ENCODE data around the gene KASH5.

Gene KASH5

DNA sequence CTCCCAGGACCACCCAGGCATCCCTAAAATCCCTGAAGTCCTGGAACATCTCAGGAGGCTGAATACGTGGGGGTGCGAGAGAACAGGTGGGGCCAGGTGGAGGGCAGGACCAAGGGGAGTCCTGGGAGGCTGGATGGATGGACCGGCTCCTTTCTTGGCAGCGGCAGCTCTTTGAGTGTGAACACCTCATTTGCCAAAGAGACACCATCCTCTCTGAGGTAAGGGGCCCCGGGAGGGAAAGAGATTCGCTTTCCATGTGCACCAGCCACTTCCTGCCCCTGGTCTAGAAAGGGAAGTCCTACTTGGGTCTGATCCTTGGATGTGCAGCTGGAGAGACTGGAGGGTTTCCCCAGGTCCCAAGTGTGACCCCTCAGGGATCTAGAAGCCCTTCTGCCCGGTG is 19.0 kb downstream of the KASH5 start:
- DNase-seq = no peak
- TF ChIP-seq, protein P1, sequence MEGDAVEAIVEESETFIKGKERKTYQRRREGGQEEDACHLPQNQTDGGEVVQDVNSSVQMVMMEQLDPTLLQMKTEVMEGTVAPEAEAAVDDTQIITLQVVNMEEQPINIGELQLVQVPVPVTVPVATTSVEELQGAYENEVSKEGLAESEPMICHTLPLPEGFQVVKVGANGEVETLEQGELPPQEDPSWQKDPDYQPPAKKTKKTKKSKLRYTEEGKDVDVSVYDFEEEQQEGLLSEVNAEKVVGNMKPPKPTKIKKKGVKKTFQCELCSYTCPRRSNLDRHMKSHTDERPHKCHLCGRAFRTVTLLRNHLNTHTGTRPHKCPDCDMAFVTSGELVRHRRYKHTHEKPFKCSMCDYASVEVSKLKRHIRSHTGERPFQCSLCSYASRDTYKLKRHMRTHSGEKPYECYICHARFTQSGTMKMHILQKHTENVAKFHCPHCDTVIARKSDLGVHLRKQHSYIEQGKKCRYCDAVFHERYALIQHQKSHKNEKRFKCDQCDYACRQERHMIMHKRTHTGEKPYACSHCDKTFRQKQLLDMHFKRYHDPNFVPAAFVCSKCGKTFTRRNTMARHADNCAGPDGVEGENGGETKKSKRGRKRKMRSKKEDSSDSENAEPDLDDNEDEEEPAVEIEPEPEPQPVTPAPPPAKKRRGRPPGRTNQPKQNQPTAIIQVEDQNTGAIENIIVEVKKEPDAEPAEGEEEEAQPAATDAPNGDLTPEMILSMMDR (IDR thresholded peaks at IDR 0.05) = no peak

DNA sequence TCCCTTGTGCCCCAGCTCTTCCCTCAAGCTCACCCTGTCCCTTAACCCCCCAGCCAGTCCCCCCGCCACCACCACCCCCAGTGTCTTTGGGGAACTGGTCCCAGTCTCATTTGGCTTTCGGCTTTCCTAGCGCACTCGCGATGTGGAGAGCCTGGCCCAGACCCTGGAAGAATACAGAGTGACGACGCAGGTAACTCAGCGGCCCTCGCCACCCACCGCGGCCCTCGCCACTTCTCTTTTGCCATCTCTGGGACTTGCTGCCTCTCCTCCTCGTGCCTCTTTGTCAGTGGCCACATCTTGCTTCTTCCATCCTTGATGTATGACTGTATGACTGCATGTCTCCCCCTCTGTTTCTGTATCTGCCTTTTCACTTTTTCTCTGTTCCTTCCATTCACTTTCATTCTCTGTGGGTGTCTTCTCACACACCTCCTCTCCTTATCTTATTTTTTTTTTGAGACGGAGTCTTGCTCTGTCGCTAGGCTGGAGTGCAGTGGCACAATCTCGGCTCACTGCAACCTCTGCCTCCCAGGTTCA is 19.5 kb downstream of the KASH5 start:
- Mint-ChIP-seq H3K27ac (peak overlapping the region; percentile 21), H3K27me3 (ENCODE audit: low read depth, poor library complexity) (peaks cover 15% of the 10 kb centered on the region), H3K9me3 (no peaks in the 10 kb centered on the region), H3K4me3 (no peak overlapping the region), H3K36me3 (ENCODE audit: low read depth) (no peaks in the 10 kb centered on the region), H3K4me1 (peaks cover 89% of the 10 kb centered on the region)
- no peak for DNase-seq
- TF ChIP-seq, protein P1 (IDR thresholded peaks at IDR 0.05) = no peak

More for the DNA sequence above, 19.0 kb downstream of the KASH5 start:
- H3K27ac Mint-ChIP-seq = no peak overlapping the region
- H3K4me1 Mint-ChIP-seq = peaks cover 86% of the 10 kb centered on the region
- peaks cover 15% of the 10 kb centered on the region for H3K27me3 Mint-ChIP-seq (ENCODE audit: low read depth, poor library complexity)
- H3K36me3 Mint-ChIP-seq (ENCODE audit: low read depth) = no peaks in the 10 kb centered on the region
- H3K9me3 Mint-ChIP-seq = no peaks in the 10 kb centered on the region
- H3K4me3 Mint-ChIP-seq = no peak overlapping the region

DNA sequence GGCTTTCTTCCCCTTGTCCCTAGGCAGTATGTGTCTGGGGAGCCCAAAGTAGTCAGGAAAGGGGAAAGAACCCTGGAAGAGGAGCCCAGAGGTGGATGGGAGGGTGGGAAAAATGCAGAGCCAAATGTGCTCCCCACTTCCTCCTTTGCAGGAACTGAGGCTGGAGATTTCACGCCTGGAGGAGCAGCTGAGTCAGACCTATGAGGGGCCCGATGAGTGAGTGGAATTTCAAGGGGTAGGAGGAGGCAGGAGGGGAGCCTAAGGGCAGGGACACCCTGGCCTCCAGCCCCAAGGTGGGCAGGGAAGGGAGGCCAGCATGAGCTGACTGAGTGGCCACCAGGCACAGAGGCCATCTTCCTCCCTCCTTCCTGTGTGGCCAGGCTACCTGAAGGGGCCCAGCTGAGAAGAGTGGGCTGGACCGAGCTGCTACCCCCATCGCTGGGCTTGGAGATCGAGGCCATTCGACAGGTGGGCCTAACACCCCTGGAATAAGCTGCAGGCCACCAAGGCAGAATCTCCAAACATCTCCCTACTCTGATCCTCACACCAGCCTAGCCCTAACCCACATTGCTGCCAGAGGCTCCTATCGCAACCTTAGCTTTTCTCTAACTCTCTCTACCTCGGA is 20.9 kb downstream of the KASH5 start:
- no peak for DNase-seq
- peaks cover 9% of the 10 kb centered on the region for H3K27me3 Mint-ChIP-seq (ENCODE audit: low read depth, poor library complexity)
- no peaks in the 10 kb centered on the region for H3K36me3 Mint-ChIP-seq (ENCODE audit: low read depth)
- peak overlapping the region; percentile 13 for H3K4me3 Mint-ChIP-seq
- peak overlapping the region; percentile 66 for H3K27ac Mint-ChIP-seq
- TF ChIP-seq, protein P1 (IDR thresholded peaks at IDR 0.05) = no peak
- H3K4me1 Mint-ChIP-seq = peaks cover 89% of the 10 kb centered on the region
- no peaks in the 10 kb centered on the region for H3K9me3 Mint-ChIP-seq

DNA sequence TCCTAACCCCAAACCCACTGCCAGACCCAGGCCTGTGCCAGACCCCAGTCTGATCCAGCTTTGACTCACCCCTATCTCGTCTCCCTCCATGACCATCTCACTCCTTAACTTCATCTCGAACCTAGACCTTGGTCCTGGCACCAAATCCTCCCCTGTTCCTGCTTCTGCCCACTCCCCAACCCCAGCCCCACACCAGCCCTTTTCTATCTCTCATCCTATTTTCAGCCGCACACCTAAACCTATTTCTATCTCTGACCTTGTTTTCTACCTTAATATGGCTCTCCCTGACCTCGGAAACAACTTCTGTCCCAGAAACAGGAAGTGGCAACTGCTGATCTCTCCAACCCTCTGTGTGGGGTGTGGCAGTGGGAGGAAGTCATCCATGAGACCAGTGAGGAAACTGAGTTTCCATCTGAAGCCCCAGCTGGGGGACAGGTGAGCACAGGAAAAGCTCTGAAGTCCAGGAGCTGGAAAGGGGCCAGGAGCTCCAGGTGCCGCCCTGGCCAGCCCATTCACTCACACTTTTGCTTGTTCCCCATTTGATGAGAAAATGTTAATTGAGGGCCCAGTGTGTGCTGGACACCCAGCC is 21.5 kb downstream of the KASH5 start:
- TF ChIP-seq, protein P1 (IDR thresholded peaks at IDR 0.05) = no peak
- DNase-seq = no peak
- Mint-ChIP-seq H3K27me3 (ENCODE audit: low read depth, poor library complexity) (peaks cover 8% of the 10 kb centered on the region), H3K4me3 (peak overlapping the region; percentile 13), H3K4me1 (peaks cover 89% of the 10 kb centered on the region), H3K27ac (peak overlapping the region; percentile 29), H3K9me3 (no peaks in the 10 kb centered on the region), H3K36me3 (ENCODE audit: low read depth) (no peaks in the 10 kb centered on the region)

DNA sequence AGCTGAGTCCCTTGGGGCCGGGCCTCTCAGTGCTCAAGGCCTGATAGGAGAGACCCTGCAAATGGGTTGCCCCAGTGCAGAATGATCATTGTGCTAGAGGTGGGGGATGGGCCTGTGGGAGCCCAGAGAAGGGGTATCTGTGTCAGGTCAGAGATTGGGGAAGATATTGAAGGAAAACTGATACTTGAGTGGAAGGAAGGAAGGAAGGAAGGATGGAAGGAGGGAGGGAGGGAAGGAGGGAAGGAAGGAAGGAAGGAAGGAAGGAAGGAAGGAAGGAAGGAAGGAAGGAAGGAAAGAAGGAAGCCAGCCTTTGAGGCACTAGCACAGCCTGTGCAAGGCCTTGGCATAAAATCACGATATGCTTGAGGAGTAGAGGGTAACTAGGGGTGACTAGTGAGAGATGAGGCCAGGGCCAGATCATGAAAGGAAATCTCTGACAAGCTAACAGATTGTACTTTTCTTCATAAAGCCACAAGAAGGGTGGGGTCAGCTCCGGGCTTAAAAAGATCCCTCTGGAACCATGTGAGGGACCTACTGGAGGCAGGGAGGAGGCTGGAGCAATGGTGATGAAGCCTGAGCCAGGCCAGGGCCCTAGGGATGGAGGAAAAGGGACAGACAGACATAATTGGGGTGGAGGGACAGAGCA is 23.8 kb downstream of the KASH5 start:
- no peaks in the 10 kb centered on the region for H3K9me3 Mint-ChIP-seq
- H3K27ac Mint-ChIP-seq = no peak overlapping the region
- H3K4me1 Mint-ChIP-seq = peaks cover 85% of the 10 kb centered on the region
- no peak for DNase-seq
- peaks cover 12% of the 10 kb centered on the region for H3K27me3 Mint-ChIP-seq (ENCODE audit: low read depth, poor library complexity)
- no peak overlapping the region for H3K4me3 Mint-ChIP-seq
- TF ChIP-seq, protein P1 (IDR thresholded peaks at IDR 0.05) = no peak
- H3K36me3 Mint-ChIP-seq (ENCODE audit: low read depth) = no peaks in the 10 kb centered on the region
